Activated naive CD8-positive, alpha-beta T cell treated with anti-CD3 and anti-CD28 coated beads for 36 hours (primary cell): Measurements from ENCODE around the gene LCP1. TPM values are rescaled to one million over a fixed set of nuclear protein-coding genes. Genes with fewer than 3 reads are reported as not detected.
"Not testable (repeated sequence)": the region's sequence is repeated elsewhere in the genome, so short reads cannot be mapped to it uniquely, and the experiment has no call there.

Source experiments
- DNase-seq: peaks from one replicate; pipeline ENCODE4 v3.0.0; 2021
- H3K27ac Mint-ChIP-seq: one replicate; pipeline ENCODE4 v1.8.0; 2022; ENCODE audit warnings: mild to moderate bottlenecking, moderate library complexity, mixed read lengths
- H3K27me3 Mint-ChIP-seq: one replicate; pipeline ENCODE4 v1.8.0; 2022; ENCODE audit warnings: mild to moderate bottlenecking, mixed read lengths
- H3K36me3 Mint-ChIP-seq: one replicate; pipeline ENCODE4 v1.8.0; 2021; ENCODE audit warnings: mild to moderate bottlenecking, mixed read lengths
- H3K4me1 Mint-ChIP-seq: one replicate; pipeline ENCODE4 v1.8.0; 2021; ENCODE audit warnings: mixed read lengths
- H3K4me3 Mint-ChIP-seq: one replicate; pipeline ENCODE4 v1.8.0; 2022; ENCODE audit warnings: mild to moderate bottlenecking, moderate library complexity, mixed read lengths
- H3K9me3 Mint-ChIP-seq: one replicate; pipeline ENCODE4 v1.8.0; 2022; ENCODE audit warnings: mixed read lengths
- total RNA-seq, 2 experiments: library from RNA; stranded (reverse); gene quantifications; one replicate each; pipeline ENCODE4 v1.2.3, GENCODE V29; 2021

Gene LCP1
- total RNA-seq, 2 experiments from 2014 or later = 886 to 901 TPM

DNA sequence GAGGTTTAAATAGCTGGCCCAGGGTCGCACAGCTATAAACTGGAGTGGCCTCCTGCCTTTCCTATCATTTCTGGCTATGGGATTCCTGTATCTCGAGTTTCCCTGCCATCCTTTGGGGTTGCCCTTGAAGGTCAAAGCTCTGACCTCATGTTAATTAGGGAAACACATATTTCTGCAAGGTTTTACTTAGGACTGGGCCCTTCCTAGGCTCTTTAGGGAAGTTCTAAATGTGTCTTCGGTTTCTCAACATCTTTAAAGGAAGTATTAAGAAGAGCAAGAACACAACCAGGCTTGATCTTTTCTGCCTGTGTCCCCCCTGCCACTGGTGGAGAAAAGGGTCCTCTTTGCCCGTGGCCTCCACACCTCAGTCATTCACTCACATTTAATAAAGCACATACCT lies 10.8 kb downstream of the LCP1 start:
- no peak for DNase-seq
- peak overlapping the region; percentile 87 for H3K27ac Mint-ChIP-seq
- H3K36me3 Mint-ChIP-seq = peaks cover 79% of the 10 kb centered on the region
- H3K27me3 Mint-ChIP-seq = no peaks in the 10 kb centered on the region
- H3K4me1 Mint-ChIP-seq = peaks cover 96% of the 10 kb centered on the region
- peak overlapping the region; percentile 74 for H3K4me3 Mint-ChIP-seq
- H3K9me3 Mint-ChIP-seq = no peaks in the 10 kb centered on the region

DNA sequence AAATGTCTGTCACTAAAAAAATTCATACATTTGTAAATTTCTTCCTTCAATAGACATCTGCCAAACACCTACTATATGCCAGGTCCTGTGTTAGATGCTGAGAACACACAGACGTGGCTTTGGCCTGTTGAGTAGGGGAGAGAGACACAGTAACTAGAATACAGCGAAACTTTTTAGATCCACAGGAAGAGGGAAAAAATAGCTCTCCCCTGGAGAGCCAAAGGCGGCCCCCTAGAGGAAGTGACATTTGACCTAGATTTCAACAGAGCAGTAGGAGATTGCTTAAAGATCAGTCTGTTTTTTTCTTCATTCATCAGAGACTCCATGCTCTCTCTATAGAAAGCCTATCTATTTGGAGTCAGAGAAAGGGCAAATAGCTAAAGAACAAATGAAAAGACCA lies 11.3 kb downstream of the LCP1 start:
- Mint-ChIP-seq H3K36me3 (peaks cover 78% of the 10 kb centered on the region), H3K27ac (peak overlapping the region; percentile 87), H3K4me3 (peak overlapping the region; percentile 74), H3K4me1 (peaks cover 96% of the 10 kb centered on the region), H3K9me3 (no peaks in the 10 kb centered on the region), H3K27me3 (no peaks in the 10 kb centered on the region)
- no peak for DNase-seq

DNA sequence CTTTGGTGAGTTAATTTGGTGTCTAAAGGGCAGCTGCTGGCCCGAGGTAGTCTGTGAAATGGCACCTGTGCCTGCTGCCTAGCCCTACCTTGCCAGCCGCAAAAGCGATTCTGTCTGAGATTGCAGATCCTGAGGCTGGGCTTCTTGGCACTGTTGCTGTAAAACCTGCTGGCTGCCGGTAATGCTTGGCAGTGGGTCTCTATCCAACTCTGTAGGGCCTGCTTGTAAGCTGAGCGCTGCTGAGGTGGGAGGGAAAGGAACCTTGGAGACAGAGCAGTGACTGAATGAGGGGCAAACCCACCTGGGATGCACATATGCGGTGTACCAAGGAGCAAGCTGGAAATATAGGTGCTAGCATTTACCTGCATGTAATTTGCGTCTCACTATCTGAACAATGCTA lies 11.7 kb downstream of the LCP1 start:
- H3K9me3 Mint-ChIP-seq = no peaks in the 10 kb centered on the region
- peak overlapping the region; percentile 87 for H3K27ac Mint-ChIP-seq
- no peaks in the 10 kb centered on the region for H3K27me3 Mint-ChIP-seq
- peak overlapping the region; percentile 74 for H3K4me3 Mint-ChIP-seq
- H3K36me3 Mint-ChIP-seq = peaks cover 74% of the 10 kb centered on the region
- DNase-seq = no peak
- H3K4me1 Mint-ChIP-seq = peaks cover 95% of the 10 kb centered on the region

DNA sequence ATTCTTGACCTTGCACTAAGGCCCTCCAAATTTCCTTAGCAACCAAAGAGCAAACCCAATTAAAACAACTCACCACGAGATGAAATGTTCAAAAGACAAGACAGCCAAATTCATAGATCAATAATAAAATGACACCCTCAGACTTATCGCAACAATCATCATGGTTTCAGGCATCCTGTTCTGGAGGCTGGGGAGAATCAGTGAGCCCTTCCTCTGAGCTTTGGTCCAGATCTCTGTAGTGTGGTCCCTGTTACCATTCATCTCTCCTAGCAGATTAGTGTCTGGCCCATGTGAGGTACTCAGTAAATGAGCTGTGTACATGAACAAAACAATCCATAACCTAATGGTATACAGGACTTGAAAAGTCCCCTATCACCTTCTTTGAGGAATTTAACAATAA lies 12.2 kb downstream of the LCP1 start:
- H3K36me3 Mint-ChIP-seq = peaks cover 71% of the 10 kb centered on the region
- no peaks in the 10 kb centered on the region for H3K27me3 Mint-ChIP-seq
- no peaks in the 10 kb centered on the region for H3K9me3 Mint-ChIP-seq
- H3K27ac Mint-ChIP-seq = peak overlapping the region; percentile 87
- no peak for DNase-seq
- peaks cover 94% of the 10 kb centered on the region for H3K4me1 Mint-ChIP-seq
- peak overlapping the region; percentile 74 for H3K4me3 Mint-ChIP-seq

DNA sequence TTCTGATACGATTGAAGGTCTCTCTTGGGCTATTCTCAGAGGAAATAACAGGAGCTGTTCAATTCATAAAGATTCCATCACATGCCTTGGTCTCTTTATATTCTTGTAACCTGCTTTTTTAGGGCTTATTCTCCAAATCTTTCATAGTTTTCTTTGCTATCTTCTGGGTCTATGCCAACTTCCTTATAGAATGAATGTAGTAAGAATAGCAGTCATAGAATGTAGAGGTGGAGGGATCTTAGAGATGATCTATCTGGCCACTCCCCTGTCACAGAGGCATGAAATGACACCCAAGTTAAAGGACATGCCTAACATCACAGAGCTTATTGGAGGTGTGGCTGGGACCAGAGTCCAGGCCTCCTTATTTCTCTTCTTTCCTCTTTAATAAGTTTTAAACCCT lies 13.2 kb downstream of the LCP1 start:
- no peaks in the 10 kb centered on the region for H3K27me3 Mint-ChIP-seq
- no peaks in the 10 kb centered on the region for H3K9me3 Mint-ChIP-seq

DNA sequence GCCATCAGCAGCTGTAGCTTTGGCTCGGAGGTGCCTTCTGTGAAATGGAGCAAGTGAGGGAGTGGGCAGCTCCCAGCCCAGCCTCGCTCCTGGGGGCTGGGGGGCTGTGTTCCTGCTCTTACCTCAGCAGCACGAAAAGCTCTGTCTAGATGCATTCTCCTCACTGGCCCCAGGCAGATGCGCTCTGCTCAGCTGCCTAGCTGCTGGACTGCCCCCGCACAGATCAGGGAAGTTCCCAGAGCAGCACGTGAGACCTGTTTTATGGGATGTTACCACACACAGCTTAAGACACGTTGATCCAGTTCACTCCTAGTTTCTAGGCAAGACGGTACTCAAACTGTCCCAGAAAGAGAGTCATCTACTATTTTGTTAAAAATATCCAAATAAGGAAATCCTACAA lies 13.6 kb downstream of the LCP1 start:
- Mint-ChIP-seq H3K9me3 (no peaks in the 10 kb centered on the region), H3K27me3 (no peaks in the 10 kb centered on the region), H3K4me3 (peak overlapping the region; percentile 73), H3K4me1 (peaks cover 92% of the 10 kb centered on the region), H3K36me3 (peaks cover 70% of the 10 kb centered on the region), H3K27ac (peak overlapping the region; percentile 87)
- peak; percentile 58 for DNase-seq

More for the DNA sequence above, 13.2 kb downstream of the LCP1 start:
- Mint-ChIP-seq H3K27ac (peak overlapping the region; percentile 87), H3K4me1 (peaks cover 95% of the 10 kb centered on the region), H3K36me3 (peaks cover 72% of the 10 kb centered on the region), H3K4me3 (peak overlapping the region; percentile 73)
- DNase-seq = no peak

DNA sequence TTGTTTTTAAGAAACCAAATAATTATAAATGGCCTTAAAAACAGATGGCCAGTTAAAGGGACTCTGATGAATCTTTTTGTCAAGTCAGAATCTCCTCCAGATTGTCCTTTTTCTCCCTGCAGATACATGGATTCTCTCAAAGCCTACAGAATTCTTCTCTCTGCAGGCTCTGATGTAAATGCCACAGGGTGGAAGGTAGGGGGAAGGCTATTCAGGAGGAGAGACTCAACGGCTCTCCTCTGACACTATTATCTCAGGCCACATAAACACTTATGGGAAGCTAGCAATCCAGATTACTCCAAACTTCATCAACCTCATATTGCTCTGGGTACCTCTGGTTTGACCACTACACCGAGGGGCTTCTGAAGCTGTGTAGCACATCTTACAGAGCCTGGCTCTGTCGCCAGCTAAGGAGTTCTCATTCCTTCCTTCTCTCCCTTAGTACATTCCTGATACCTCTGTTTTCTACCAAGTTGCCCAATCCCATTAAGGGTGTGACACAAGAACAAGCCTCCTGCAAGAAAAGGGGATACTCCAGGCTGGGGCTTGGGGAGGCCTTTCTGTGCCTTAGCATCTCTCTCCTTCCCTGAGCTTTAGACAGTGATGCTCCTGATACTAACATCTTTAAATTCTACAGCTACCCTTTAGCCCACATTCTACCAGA lies 14.9 kb downstream of the LCP1 start:
- H3K4me1 Mint-ChIP-seq = peaks cover 81% of the 10 kb centered on the region
- peak overlapping the region; percentile 87 for H3K27ac Mint-ChIP-seq
- H3K27me3 Mint-ChIP-seq = no peaks in the 10 kb centered on the region
- no peaks in the 10 kb centered on the region for H3K9me3 Mint-ChIP-seq
- no peak for DNase-seq
- H3K36me3 Mint-ChIP-seq = peaks cover 66% of the 10 kb centered on the region
- H3K4me3 Mint-ChIP-seq = peak overlapping the region; percentile 73

DNA sequence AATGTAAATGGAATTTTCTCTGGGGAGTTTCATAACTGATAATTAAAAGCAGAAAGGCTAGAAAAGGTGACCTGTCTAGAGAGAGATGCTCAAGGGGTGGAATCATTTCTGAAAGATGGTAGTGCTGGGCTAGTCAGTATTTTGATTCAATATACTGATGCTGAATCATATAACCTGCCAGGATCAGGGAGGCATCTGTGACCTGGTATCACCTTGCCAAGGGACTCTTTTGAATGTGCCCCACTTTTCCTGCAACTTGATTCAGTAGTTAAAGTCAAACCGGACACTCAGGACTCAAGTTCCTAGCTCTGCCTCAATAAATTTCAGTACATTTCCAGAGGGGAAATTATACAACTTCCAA lies 15.8 kb downstream of the LCP1 start:
- DNase-seq = no peak
- Mint-ChIP-seq H3K36me3 (peaks cover 66% of the 10 kb centered on the region), H3K4me3 (peak overlapping the region; percentile 68), H3K27me3 (no peaks in the 10 kb centered on the region), H3K27ac (peak overlapping the region; percentile 87), H3K9me3 (no peaks in the 10 kb centered on the region), H3K4me1 (peaks cover 79% of the 10 kb centered on the region)

DNA sequence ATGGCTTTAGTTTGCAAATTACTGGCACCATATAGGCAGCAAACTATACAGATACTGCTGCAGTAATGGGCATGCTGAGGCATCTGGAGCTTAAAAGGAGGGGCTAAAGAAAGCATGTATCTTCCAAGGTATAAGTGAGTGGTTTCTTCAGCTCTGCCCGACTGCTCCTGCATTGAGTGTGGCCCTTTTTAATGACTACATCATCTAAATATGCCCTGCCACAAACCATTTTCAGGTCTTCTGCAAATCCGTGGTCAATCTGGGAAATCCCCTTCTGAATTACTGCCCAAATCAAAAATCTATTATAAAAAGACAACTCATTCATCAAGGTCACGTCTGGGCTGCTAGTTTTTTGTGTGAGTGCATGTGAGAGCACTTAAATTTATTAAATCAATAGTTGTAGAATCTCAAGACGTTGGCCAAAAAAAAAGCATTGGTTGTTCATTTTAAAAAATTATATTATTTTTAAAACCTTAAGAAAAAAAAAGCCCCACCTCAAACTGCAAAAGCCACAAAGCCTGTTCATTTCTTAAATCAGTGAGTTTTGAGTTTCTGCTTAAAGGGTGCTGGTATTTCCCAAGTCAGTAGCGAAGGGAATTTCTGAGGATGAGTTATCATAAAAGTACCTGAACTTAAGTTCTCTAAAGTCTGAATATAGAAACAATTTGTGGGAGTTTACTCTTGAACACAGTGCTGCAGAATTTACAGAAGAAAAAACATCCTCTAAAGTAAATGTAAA lies 16.3 kb downstream of the LCP1 start:
- Mint-ChIP-seq H3K4me1 (peaks cover 78% of the 10 kb centered on the region), H3K9me3 (no peaks in the 10 kb centered on the region), H3K36me3 (peaks cover 64% of the 10 kb centered on the region), H3K27ac (peak overlapping the region; percentile 87), H3K27me3 (no peaks in the 10 kb centered on the region), H3K4me3 (peak overlapping the region; percentile 68)
- DNase-seq = peak; percentile 59

DNA sequence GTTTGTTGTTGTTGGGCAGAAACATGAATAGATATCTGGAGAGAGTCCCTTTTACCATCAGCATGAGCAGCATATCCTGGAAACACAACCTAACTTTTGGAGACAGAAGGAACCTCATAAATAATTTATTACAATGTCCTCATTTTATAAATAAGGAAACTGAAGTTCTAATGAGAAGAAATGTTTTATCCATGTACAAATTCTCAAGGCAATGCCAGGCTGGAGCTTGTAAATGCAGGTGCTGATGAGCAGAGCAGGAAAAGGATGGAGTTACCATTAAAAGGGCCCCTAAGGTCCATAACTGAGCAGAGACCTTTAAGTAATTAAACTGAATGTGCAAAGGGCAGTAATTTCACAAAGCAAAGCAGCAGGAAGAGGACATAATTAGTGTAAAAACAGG lies 17.3 kb downstream of the LCP1 start:
- H3K27me3 Mint-ChIP-seq = no peaks in the 10 kb centered on the region
- H3K27ac Mint-ChIP-seq = peak overlapping the region; percentile 77
- no peak for DNase-seq
- H3K36me3 Mint-ChIP-seq = peaks cover 64% of the 10 kb centered on the region
- H3K4me1 Mint-ChIP-seq = peaks cover 78% of the 10 kb centered on the region
- no peaks in the 10 kb centered on the region for H3K9me3 Mint-ChIP-seq
- H3K4me3 Mint-ChIP-seq = peak overlapping the region; percentile 22

DNA sequence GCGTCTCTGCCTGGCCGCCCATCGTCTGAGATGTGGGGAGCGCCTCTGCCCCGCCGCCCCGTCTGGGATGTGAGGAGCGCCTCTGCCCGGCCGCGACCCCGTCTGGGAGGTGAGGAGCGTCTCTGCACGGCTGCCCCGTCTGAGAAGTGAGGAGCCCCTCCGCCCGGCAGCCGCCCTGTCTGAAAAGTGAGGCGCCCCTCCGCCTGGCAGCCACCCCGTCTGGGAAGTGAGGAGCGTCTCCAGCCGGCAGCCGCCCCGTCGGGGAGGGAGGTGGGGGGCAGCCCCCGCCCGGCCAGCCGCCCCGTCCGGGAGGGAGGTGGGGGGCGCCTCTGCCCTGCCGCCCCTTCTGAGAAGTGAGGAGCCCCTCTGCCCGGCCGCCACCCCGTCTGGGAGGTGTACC lies 19.2 kb downstream of the LCP1 start:
- H3K36me3 Mint-ChIP-seq = peaks cover 69% of the 10 kb centered on the region
- peaks cover 74% of the 10 kb centered on the region for H3K4me1 Mint-ChIP-seq
- not testable (repeated sequence) for H3K27me3 Mint-ChIP-seq, H3K4me3 Mint-ChIP-seq, DNase-seq, H3K9me3 Mint-ChIP-seq
- peak overlapping the region; percentile 63 for H3K27ac Mint-ChIP-seq

DNA sequence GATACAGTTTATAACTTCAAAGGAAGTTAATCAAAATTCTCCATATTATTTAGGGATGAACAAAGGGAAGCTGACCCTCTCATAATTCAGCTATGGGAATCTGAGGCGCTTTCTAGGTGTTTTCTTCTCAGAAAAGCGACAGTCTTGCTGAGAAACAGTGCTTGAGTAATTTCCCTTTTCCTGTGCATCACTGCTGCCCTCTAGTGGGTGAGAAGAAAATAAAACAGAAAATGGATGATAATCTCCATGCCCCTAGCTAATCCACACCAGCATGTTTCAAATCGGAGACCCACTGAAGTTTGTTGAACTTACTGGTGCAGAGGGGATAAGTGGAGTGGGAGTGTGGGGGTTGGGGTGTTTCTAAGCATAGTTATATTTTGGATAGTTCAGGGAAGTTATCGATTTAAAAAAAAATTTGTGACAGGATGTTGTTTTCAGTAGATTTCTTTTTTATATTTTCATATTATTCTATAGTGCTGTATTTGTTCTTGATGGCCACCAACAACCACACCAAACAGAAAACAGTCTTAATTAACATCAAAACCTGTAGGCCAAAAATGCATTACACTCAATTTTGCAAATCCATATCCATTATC lies 21.4 kb downstream of the LCP1 start:
- Mint-ChIP-seq H3K4me1 (peaks cover 59% of the 10 kb centered on the region), H3K27me3 (no peaks in the 10 kb centered on the region), H3K4me3 (peak overlapping the region; percentile 64), H3K27ac (peak overlapping the region; percentile 93), H3K9me3 (peaks cover 1% of the 10 kb centered on the region), H3K36me3 (peaks cover 71% of the 10 kb centered on the region)
- no peak for DNase-seq

DNA sequence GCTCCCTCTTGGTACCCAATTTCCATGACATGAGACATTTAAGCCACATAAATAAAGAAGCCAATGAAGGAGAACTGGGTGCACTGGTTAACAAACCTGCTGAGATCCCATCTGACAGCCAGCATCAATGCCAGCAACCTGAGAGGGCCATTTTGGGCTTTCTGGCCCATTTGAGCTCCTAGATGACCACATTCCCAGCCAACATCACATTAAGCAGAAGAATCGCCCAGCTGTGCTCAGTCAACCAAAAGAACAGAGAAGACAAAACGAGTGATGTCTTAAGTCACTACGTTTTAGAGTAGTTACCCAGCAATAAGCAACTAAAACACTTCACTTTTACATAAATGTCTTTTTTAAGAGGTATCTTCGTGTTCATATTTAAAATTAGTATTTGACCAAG lies 21.9 kb downstream of the LCP1 start:
- Mint-ChIP-seq H3K36me3 (peaks cover 74% of the 10 kb centered on the region), H3K9me3 (peaks cover 1% of the 10 kb centered on the region), H3K27me3 (no peaks in the 10 kb centered on the region), H3K27ac (peak overlapping the region; percentile 93), H3K4me3 (peak overlapping the region; percentile 64), H3K4me1 (peaks cover 55% of the 10 kb centered on the region)
- DNase-seq = no peak

DNA sequence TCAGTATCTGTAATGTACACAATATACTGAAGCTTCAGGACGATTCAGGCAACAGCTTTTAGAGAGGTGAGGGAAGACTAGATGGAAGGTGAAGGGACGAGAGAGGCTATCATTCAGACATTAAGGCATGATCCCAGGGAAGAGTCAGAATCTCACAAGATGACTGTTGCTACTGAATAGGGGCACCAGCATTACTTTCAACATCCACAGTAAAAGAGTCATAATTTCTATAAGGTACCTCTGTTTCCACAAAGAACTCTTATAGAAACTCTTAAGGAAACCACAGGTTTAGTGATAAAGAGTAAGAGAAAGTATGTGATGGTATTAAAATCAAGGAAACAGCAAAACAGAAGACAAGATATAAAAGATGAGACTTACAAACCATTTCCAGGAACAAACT lies 23.0 kb downstream of the LCP1 start:
- DNase-seq = no peak
- peaks cover 52% of the 10 kb centered on the region for H3K4me1 Mint-ChIP-seq
- peaks cover 73% of the 10 kb centered on the region for H3K36me3 Mint-ChIP-seq
- peak overlapping the region; percentile 93 for H3K27ac Mint-ChIP-seq
- peak overlapping the region; percentile 64 for H3K4me3 Mint-ChIP-seq
- H3K27me3 Mint-ChIP-seq = no peaks in the 10 kb centered on the region
- peaks cover 1% of the 10 kb centered on the region for H3K9me3 Mint-ChIP-seq

DNA sequence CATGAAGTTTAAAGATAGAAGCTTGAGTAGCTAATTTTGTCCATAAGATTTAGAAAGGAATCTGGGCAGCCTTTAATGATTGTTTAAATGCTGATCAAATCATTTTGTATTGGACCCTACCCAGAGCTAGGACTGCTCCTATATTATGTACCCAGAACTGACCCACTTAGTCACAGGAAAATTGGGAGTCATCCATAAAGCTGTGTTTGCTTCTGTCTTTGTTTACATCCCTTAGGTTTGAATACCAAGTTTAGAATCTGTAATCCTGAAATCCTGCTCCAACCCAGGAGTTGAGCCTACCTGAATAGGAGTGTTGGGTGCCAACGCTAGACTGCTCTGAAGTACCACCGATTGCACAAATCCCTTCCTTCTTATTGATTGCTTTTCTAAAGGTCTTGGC lies 23.8 kb downstream of the LCP1 start:
- H3K36me3 Mint-ChIP-seq = peaks cover 76% of the 10 kb centered on the region
- peaks cover 1% of the 10 kb centered on the region for H3K9me3 Mint-ChIP-seq
- H3K27me3 Mint-ChIP-seq = no peaks in the 10 kb centered on the region
- H3K4me1 Mint-ChIP-seq = peaks cover 55% of the 10 kb centered on the region
- no peak for DNase-seq
- H3K27ac Mint-ChIP-seq = peak overlapping the region; percentile 93
- no peak overlapping the region for H3K4me3 Mint-ChIP-seq
